Stomach (tissue), 4 donors: ENCODE data around the gene PDE4B.

Experiments used
- POLR2A ChIP-seq, 4 donors: fragments of 450-650 bp; IDR thresholded peaks; one replicate each; pipeline ENCODE4 v1.6.1; 2016; ENCODE audit warnings: antibody characterized with exemption in 4 of 4, control low read depth in 2 of 4, mild to moderate bottlenecking in 1 of 4, moderate library complexity in 1 of 4
- TF ChIP-seq, protein P1 (sequence below), 7 experiments: fragments of 450-650 bp in 4 of 7; fragments of 200-600 bp in 3 of 7; sonication (generic) in 3 of 7; IDR thresholded peaks; one replicate each; pipeline ENCODE4 v1.5.1; 2016 to 2019; ENCODE audit warnings: antibody characterized with exemption in 7 of 7, control low read depth in 2 of 7, mild to moderate bottlenecking in 1 of 7

GRCh38 chr1:65897485-65897884, 104.8 kb downstream of the PDE4B start:
- TF ChIP-seq, protein P1, sequence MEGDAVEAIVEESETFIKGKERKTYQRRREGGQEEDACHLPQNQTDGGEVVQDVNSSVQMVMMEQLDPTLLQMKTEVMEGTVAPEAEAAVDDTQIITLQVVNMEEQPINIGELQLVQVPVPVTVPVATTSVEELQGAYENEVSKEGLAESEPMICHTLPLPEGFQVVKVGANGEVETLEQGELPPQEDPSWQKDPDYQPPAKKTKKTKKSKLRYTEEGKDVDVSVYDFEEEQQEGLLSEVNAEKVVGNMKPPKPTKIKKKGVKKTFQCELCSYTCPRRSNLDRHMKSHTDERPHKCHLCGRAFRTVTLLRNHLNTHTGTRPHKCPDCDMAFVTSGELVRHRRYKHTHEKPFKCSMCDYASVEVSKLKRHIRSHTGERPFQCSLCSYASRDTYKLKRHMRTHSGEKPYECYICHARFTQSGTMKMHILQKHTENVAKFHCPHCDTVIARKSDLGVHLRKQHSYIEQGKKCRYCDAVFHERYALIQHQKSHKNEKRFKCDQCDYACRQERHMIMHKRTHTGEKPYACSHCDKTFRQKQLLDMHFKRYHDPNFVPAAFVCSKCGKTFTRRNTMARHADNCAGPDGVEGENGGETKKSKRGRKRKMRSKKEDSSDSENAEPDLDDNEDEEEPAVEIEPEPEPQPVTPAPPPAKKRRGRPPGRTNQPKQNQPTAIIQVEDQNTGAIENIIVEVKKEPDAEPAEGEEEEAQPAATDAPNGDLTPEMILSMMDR (IDR thresholded peaks at IDR 0.05): no peak
- TF ChIP-seq POLR2A (IDR thresholded peaks at IDR 0.05): no peak
